Measurements from ENCODE around the gene ZG16.
A peak's percentile ranks its signal among the peaks of the same experiment; 100 is the strongest.

- TF ChIP-seq EZH2 (IDR thresholded peaks at IDR 0.05; ENCODE audit: low read length) (no peak), CTCF (optimal IDR thresholded peaks at IDR 0.05 in 1 of 3, IDR thresholded peaks at IDR 0.05 in 1 of 3, conservative IDR thresholded peaks at IDR 0.05 in 1 of 3; ENCODE audit: extremely low read depth in 1 of 3, insufficient read depth in 2 of 3, low read length in 3 of 3) (peak; percentile 74 to 98 (median 77))
Observed at GRCh38 chr16:29815793-29816693, 38.0 kb downstream of the ZG16 start, which contains the start of gene PAGR1.
